SK-MEL-5 (cell line): Measurements from ENCODE around the gene YARS1. TPM values are rescaled to one million over a fixed set of nuclear protein-coding genes. Genes with fewer than 3 reads are reported as not detected.
A peak's percentile ranks its signal among the peaks of the same experiment; 100 is the strongest.

Source experiments
- DNase-seq: peaks from one replicate; pipeline ENCODE4 v3.0.0-alpha.2; 2016; ENCODE audit warnings: low read depth, low spot score
- in situ Hi-C: cut with HindIII; loops from 2 replicates; pipeline ENCODE4 v1.10.0; 2016; ENCODE audit warnings: low sequenced_read_pairs, high pct_unique_total_duplicates, low pct_unique_long_range_greater_than_20kb
- polyA plus RNA-seq, 2 experiments: library from polyadenylated mRNA; depleted of rRNA; stranded (reverse); fragments of >200 nt; gene quantifications; 2 replicates each; pipeline ENCODE4 v1.2.3, GENCODE V29; 2015
- total RNA-seq: library from RNA; depleted of rRNA; stranded (reverse); fragments of >200 nt; shearing (Covaris generic); gene quantifications from 2 replicates; pipeline ENCODE4 v1.2.3, GENCODE V29; 2014; rRNA removed

YARS1 gene
- 137 and 153 TPM in 2 replicates for total RNA-seq
- 193 and 232 TPM in 2 replicates for polyA plus RNA-seq (2015; cell fraction: cytosol; rRNA removed)
- polyA plus RNA-seq (2015; cell fraction: nucleus; rRNA removed) = 254 and 269 TPM in 2 replicates

- in situ Hi-C loops = no loop called here
- DNase-seq = peak; percentile 97
Observed at GRCh38 chr1:32817159-32817814, at the start of gene YARS1, which contains the start of gene S100PBP. Gene YARS1 (minus strand): TSS chr1:32817358. CDS start chr1:32817244, 114 bp downstream. Gene S100PBP (plus strand): TSS chr1:32817653. CDS start chr1:32826100, 8,447 bp downstream.

- in situ Hi-C loops = no loop called here
- DNase-seq = peak; percentile 75
Observed at GRCh38 chr1:32865639-32866405, 48.7 kb upstream of the YARS1 start.

GRCh38 chr1:32864375-32865019 is 47.3 kb upstream of the YARS1 start:
- DNase-seq = no peak
- in situ Hi-C loops = no loop called here

DNA sequence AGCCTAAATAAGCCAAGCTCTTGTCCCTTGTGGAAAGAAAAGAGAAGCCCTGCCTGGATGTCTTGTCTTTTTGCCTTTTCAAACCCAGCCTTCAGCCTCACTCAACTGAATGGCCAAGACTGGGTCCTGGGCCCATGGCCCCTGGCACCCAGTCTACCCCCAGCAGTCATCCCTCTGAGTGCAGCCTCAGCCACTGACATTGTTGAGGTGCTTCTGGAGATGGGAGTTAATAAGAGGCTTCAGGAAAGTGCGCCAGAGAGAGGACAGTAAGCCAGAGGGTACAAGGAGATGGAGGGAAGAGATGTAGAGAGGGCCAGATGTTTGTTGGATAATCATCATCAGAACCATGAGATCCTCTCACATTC is 46.7 kb upstream of the YARS1 start:
- DNase-seq = no peak
- in situ Hi-C loops = no loop called here

DNA sequence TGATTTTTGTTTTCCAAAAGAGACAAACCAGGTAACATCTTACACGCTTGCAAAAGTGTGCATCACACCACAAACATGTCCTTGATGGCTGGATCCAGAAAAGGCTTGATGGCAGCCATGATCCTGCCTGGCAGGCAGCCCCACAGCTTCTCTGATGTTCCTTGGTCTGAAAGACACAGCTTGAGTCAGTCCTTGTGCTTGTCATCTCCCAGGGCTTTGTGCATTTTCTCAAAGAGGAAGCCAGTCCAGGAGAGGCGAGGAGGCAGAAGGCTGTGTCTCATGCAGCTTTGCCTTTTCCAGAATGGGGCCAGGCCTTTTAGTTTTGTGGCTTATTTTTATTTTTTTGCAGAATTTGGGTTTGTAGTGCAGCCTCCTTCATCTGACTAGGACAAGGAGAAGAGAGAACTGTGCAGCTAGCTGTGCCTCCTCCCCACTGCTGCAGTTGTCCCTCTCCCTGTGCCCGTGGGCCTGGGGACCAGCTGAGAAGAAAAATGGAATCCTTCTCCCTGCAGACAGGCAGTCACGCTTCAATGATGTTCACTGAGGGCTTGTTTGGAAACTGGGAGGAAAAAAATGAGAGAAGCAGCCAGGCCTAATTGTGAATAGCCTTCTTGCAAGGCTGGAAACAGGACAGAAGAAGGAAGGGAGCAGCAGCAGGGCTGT is 46.2 kb upstream of the YARS1 start:
- no peak for DNase-seq
- in situ Hi-C loops = no loop called here

DNA sequence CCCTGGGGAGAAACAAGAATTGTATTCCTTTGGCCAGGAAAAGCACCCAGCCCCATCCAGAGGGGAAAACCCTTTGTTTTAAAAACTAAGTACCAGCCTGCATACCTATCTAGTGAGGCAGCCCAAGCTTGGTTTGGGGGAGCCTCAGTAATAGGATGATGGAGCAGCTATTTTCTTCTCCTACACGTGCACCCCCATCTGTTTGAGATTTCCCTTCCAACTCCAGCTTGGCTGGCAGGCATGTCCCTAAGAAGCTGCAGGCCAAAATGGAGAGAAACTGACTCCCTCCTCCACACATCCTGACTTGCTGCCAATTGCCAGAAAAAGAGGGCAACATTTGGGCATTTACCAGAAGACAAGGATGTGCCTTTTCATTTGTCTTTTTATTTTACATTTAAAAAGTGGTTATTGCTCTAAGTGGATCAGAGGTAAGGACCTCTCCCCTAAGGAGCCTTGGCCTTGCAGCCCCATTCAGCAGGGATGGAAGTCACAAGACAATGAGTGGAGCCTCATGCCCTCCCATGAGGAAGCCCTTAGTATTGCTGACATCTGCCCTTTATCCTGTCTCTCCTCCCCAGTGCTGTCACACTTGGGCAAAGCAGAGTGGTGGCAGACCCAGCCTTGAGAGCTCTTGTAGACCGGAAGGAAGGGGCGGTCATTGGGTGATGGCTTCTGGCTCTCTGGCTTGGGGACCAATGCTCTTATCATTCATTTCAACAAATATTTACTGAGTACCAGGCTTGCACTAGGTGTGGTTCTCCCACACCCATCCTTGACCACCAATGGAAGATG is 44.9 kb upstream of the YARS1 start:
- in situ Hi-C loops = no loop called here
- DNase-seq = peak; percentile 17

GRCh38 chr1:32860566-32860965 is 43.4 kb upstream of the YARS1 start:
- in situ Hi-C loops = no loop called here

DNA sequence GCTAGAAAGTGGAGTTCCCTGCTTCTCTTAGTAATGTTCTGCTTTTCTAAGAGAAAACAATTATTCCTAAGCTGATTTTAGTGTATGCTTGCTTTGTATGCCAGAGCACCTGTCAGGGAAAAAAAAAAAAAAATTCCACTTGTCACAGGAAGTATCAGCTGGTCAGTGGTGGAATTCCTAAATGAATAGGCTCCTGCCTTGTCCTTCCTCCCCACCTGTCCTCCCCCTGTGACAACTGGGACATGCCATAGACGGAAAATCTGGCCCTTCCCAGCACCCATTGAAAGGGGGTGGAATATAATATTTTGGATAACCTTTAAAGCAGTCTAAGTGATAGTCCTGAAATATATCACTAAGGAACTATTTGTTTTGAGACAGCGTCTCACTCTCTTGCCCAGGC is 42.8 kb upstream of the YARS1 start:
- in situ Hi-C loops = no loop called here
- DNase-seq = no peak

More at GRCh38 chr1:32860566-32860965, 43.4 kb upstream of the YARS1 start:
- DNase-seq = no peak

DNA sequence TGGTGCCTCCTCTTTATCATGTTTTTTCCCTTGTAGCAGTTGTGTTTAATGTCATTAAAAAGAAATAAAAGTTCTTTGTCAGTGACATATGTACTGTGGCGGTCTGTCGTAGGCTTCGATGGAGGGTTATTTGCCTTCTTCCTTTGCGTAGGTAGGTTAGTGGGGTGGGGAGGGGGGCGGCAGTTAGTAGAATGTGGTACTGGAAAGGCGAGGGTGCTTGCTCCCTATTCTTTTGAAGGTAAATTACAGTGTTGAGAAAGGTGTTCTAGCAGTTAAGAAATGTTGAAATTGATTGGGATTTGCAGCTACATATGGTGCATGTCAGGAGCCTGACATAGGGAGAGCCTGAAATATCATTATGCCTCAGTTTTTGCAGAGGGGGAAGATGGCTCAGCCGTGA is 41.6 kb upstream of the YARS1 start:
- in situ Hi-C loops = no loop called here
- DNase-seq = no peak

DNA sequence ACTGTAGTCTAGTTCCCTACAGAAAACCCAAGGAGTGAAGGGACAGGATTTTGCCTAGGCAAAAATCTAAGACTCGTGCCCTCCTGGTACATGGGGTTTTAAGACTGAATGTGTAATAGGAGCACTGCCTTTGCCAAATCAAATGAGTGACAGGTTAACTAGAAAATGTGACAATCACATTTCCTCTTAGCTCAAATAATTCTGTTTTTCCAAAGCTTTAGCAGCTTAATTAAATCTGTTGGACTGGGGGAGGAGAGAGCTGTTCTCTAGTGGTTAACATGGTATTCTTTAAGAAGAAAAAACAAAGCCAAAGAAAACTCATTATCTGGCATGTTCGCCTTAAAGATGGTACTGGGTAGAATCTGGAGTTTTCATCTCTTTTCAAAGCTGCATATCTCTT is 41.0 kb upstream of the YARS1 start:
- DNase-seq = no peak
- in situ Hi-C loops = no loop called here

DNA sequence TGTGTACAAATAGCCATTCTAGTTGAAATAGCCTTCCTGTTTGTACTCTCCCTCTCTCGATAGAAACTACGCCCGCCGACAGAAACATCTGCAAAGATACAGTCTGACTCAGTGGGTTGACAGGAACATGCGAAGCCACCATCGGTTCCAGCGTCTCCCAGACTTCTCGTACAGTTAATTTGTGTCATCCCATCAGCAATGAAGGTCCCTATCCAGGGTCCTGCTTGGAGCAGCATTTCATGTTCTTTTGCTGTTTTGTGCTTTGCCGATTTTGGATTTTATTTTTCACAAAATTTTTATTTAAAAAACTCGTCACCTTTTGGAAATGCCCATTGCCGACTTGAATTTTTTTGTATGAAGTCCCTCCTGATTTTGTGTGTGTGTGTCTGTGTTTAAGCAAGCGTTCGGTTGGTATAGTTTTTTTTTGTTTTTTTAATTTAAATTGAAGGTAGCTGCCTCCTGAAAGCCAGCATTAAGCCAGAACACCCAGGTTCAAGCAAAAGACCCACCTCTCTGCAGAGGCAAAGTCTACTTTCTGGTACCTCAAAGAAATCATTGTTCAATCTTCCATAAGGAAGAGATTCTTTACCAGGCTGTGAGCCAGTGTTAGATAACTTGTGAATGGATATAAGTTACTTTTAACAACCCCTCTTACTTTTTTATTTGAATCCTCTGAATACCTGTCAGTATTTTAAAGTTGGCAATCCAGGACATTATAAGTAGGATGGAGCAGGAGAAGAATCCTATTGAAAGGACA is 38.9 kb upstream of the YARS1 start:
- DNase-seq = no peak
- in situ Hi-C loops = no loop called here

DNA sequence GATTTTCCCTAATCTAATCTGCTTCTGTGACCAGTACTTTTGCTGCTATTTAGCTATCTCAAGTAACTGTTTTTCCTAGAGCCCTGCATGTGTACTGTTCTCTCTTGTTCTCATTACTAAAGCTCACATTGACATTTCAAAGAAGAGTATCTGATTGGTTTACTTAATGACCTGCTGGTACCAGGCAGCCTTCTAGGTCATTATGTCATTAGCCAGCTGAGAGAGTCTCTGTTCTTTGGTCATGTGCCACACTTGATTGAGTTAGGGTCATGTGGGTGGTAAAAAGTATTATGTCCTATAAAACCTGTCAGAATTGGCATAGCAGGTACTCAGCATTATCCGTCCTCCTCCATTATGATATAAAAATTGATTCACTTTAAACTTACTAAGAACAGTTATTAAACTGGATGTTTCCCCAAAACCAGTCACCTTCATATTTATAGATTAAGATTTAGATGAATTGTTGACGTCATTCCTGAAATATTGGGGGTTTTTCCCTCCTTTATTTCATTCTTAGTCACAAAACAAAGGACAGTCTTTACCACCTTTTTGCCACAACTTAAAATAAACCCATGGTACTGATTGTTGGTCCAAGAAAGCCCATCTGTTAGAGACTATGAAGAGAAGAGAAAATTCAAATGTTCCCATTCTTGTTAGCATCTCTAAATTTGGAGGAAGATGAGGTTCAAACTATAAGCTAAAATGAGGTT is 31.4 kb upstream of the YARS1 start:
- in situ Hi-C loops = no loop called here
- no peak for DNase-seq

DNA sequence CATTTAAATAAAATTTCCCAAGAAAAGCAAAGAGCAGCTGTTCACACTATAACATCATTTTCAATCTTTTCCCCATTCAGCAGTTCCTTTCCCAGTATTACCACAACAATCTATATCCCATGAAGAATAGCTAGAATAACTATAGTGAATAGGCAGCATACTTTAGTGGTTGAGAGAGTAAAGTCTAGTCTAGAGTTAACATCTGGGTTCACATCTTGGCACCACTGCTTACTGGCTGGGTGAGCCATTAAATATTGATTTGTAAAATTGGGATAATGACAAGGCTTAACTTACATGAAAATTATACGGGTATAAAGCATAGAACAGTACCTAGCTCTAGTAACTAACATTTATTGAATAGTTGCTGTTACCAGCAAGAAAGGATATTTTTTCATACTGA is 14.7 kb upstream of the YARS1 start:
- in situ Hi-C loops = no loop called here
- no peak for DNase-seq

DNA sequence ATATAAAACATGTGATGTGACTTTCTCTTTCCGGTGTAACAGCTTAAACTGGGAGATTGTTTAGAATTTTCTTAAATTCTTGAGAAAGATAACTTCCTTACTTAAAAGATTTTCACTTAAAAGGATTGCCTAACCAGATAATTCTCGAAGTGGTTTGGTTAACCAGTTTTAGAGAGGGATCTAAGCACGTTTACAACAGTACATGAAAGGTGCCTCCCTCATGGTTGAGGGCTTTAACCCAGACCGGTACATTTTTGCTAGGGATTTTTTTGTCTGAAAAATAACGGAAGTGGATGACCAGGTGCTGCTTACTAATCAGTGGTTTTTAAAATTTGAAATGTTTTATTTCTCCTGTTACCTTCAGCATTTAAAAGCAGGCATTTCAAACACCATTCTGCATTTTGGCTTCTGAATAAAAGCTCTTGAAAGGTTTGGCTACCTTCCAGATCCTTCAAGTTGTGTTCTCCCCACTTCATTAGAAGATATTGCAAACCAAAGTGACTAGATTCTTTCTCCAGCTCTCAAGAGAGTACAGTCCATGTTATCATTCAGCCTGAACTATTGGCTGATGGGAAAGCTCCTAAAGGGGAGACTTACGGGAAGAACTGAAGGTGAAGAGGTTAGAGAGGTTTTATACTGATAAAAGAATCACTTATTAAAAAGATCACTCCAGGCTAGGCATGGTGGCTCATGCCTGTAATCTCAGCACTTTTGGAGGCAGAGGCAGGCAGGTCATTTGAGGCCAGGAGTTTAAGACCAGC is 13.1 kb upstream of the YARS1 start:
- no peak for DNase-seq

DNA sequence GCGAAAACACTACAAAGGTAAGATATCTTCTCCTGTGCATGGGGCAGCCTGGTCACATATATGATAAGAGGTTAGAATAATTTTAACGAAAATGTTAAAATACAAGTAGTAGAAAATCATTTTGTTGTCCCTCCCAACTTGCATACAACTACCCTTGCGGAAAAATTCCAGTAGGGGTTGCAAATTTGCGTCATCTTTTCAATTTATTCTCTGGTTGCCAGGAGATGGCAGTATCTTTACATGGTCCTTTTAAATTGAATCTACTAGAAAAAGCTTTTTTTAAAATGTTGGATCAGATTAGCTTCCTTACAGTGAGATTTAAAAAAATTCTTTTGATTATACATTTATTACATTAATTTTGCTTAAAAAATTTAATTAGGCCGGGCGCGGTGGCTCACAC is 11.2 kb upstream of the YARS1 start:
- in situ Hi-C loops = no loop called here
- DNase-seq = peak; percentile 41

More for the DNA sequence above, 13.1 kb upstream of the YARS1 start:
- in situ Hi-C loops = no loop called here
